A549 treated with RU486 at 1 μM for 4 hours (cell line): ENCODE results near the gene BRICD5. TPM values are rescaled to one million over a fixed set of nuclear protein-coding genes. Genes with fewer than 3 reads are reported as not detected.

Experiments used
- total RNA-seq: library from RNA; stranded (reverse); fragments of 200-300 nt; extraction: Qiagen RNA extraction; gene quantifications from 5 replicates; pipeline ENCODE4 v1.2.3, GENCODE V29; 2022; ENCODE audit warnings: low read depth

The BRICD5 gene
- 2.9 to 6.6 TPM (median 4.6 TPM) in 5 replicates for total RNA-seq

GRCh38 chr16:2210386-2211365 is at the start of gene BRICD5:
TSS of gene BRICD5 (minus strand) at chr16:2210863. CDS start at chr16:2210833, 30 bp downstream.

GRCh38 chr16:2251296-2252111 is 40.8 kb upstream of the BRICD5 start, which contains the start of gene ECI1:
TSS of gene ECI1 (minus strand) at chr16:2251587. CDS start at chr16:2251566, 21 bp downstream.

GRCh38 chr16:2236337-2237101 is 25.9 kb upstream of the BRICD5 start, which contains the start of gene DNASE1L2:
TSS of gene DNASE1L2 (plus strand) at chr16:2236444. CDS start at chr16:2236817, 373 bp downstream.

GRCh38 chr16:2223221-2223941 is 12.7 kb upstream of the BRICD5 start, which contains the start of gene E4F1:
TSS of gene E4F1 (plus strand) at chr16:2223591. CDS start at chr16:2223614, 23 bp downstream.

GRCh38 chr16:2214719-2214968 is 4.0 kb upstream of the BRICD5 start, which contains the start of gene PGP:
TSS of gene PGP (minus strand) at chr16:2214840. CDS start at chr16:2214777, 63 bp downstream.

GRCh38 chr16:2205104-2205966 is 5.3 kb downstream of the BRICD5 start, which contains the start of gene MLST8:
TSS of gene MLST8 (plus strand) at chr16:2205454. CDS start at chr16:2206086, 632 bp downstream.

GRCh38 chr16:2196162-2196980 is 14.3 kb downstream of the BRICD5 start, which contains the start of gene CASKIN1:
TSS of gene CASKIN1 (minus strand) at chr16:2196605. CDS start at chr16:2196432, 173 bp downstream.

Other genes with a start within 250 kb of the BRICD5 start
- gene RPS2, start 246.0 kb downstream of the BRICD5 start, total RNA-seq, result 3,640 to 5,391 TPM (median 5,287 TPM) in 5 replicates
- not detected in 5 replicates for gene RNF151, start 244.0 kb downstream of the BRICD5 start, total RNA-seq
- gene TBL3, start 238.8 kb downstream of the BRICD5 start, total RNA-seq, result 29.2 to 42.3 TPM (median 37.3 TPM) in 5 replicates
- gene NOXO1, start 229.4 kb downstream of the BRICD5 start, total RNA-seq, result 0.16 to 0.44 TPM (median 0.28 TPM) in 4 of 5 replicates, not detected in the other
- 24.7 to 44.2 TPM (median 41.3 TPM) in 5 replicates for gene GFER, start 226.7 kb downstream of the BRICD5 start, total RNA-seq
- gene SYNGR3, start 220.9 kb downstream of the BRICD5 start, total RNA-seq, result 4.4 to 9.7 TPM (median 6.7 TPM) in 5 replicates
- gene ZNF598, start 201.0 kb downstream of the BRICD5 start, total RNA-seq, result 43.5 to 62.6 TPM (median 56.0 TPM) in 5 replicates
- gene NPW, start 191.1 kb downstream of the BRICD5 start, total RNA-seq, result 0.92 to 2.0 TPM (median 1.0 TPM) in 4 of 5 replicates, not detected in the other
- gene NHERF2, start 184.0 kb downstream of the BRICD5 start, total RNA-seq, result 34.8 to 57.8 TPM (median 54.9 TPM) in 5 replicates
- 30.8 to 47.1 TPM (median 43.6 TPM) in 5 replicates for gene NTHL1, start 163.0 kb downstream of the BRICD5 start, total RNA-seq
- gene TSC2, start 162.9 kb downstream of the BRICD5 start, total RNA-seq, result 27.9 to 39.7 TPM (median 36.6 TPM) in 5 replicates
- gene PKD1, start 75.0 kb downstream of the BRICD5 start, total RNA-seq, result 37.4 to 56.1 TPM (median 48.8 TPM) in 5 replicates
- 2.7 to 5.0 TPM (median 4.0 TPM) in 5 replicates for gene RAB26, start 62.2 kb downstream of the BRICD5 start, total RNA-seq
- 39.8 to 58.6 TPM (median 51.7 TPM) in 5 replicates for gene TRAF7, start 55.1 kb downstream of the BRICD5 start, total RNA-seq
- gene CASKIN1, start 14.3 kb downstream of the BRICD5 start, total RNA-seq, result 0.26 to 0.95 TPM (median 0.49 TPM) in 5 replicates
- gene MLST8, start 5.4 kb downstream of the BRICD5 start, total RNA-seq, result 35.7 to 53.7 TPM (median 52.7 TPM) in 5 replicates
- gene PGP, start 4.0 kb upstream of the BRICD5 start, total RNA-seq, result 16.8 to 38.1 TPM (median 35.4 TPM) in 5 replicates
- 17.8 to 28.1 TPM (median 24.2 TPM) in 5 replicates for gene E4F1, start 12.7 kb upstream of the BRICD5 start, total RNA-seq
- 0.56 to 1.4 TPM (median 1.2 TPM) in 5 replicates for gene DNASE1L2, start 25.6 kb upstream of the BRICD5 start, total RNA-seq
- 45.6 to 91.2 TPM (median 87.6 TPM) in 5 replicates for gene ECI1, start 40.7 kb upstream of the BRICD5 start, total RNA-seq
- 263 to 286 TPM (median 267 TPM) in 5 replicates for gene RNPS1, start 57.3 kb upstream of the BRICD5 start, total RNA-seq
- gene ABCA3, start 129.9 kb upstream of the BRICD5 start, total RNA-seq, result 13.6 to 20.1 TPM (median 17.0 TPM) in 5 replicates
- 20.4 to 25.0 TPM (median 23.0 TPM) in 5 replicates for gene CCNF, start 218.6 kb upstream of the BRICD5 start, total RNA-seq
- gene TEDC2, start 249.2 kb upstream of the BRICD5 start, total RNA-seq, result 16.3 to 24.0 TPM (median 22.7 TPM) in 5 replicates